HepG2 (cell line): ENCODE data around the gene ALS2. TPM values are rescaled to one million over a fixed set of nuclear protein-coding genes. Genes with fewer than 3 reads are reported as not detected.

Experiments
- ATAC-seq: fragments of 200-7000 bp; cut with Tn5 transposase; 3 replicates; pipeline ENCODE4 v1.9.1; 2020; ENCODE audit warnings: mild to moderate bottlenecking, moderate library complexity
- BruUV-seq: library from RNA; stranded (reverse); fragments of 400-500 nt; replicated peaks from 2 replicates; lab custom pipeline; 2021; lab: Mats Ljungman, UMichigan
- CTCF ChIA-PET: fragments of 300-600 bp; formaldehyde crosslinking; extraction: SDS; loops from one replicate; lab custom pipeline; 2021; ENCODE audit warnings: low total read pairs, inconsistent platforms, low intra/inter-chr PET ratio; lab: Yijun Ruan, JAX
- POLR2A ChIA-PET: fragments of 350-600 bp; sonication (Branson Sonifier 250); formaldehyde crosslinking; loops from one replicate; lab custom pipeline; 2020; ENCODE audit warnings: antibody characterized with exemption, inconsistent platforms; lab: Yijun Ruan, JAX
- DNase-seq: peaks from one replicate; pipeline ENCODE4 v3.0.0-alpha.2; 2015; ENCODE audit warnings: low spot score
- FAIRE-seq: peaks from 3 replicates; lab custom pipeline; 2011; peaks lifted over from hg19 to GRCh38; lab: Jason Lieb, UNC
- H2AFZ ChIP-seq: one replicate; pipeline ENCODE4 v1.6.1; 2011; ENCODE audit warnings: low read length, inconsistent platforms
- H3K27ac ChIP-seq: fragments of 300-600 bp; 3 replicates; pipeline ENCODE4 v1.8.0; 2011; ENCODE audit warnings: mixed run types, mild to moderate bottlenecking, mixed read lengths, low read length, inconsistent platforms; ENCODE audit not compliant: insufficient read depth; ENCODE audit errors: extremely low read length
- H3K27me3 ChIP-seq, 2 experiments: fragments of 200-600 bp in 1 of 2; 2 replicates in 1 of 2; 3 replicates in 1 of 2; pipeline versions ENCODE4 v1.6.0 to v1.8.0; 2011; ENCODE audit warnings: low read length in 2 of 2, mild to moderate bottlenecking in 2 of 2, moderate library complexity in 2 of 2, inconsistent platforms in 1 of 2; ENCODE audit not compliant: insufficient read depth in 2 of 2, control insufficient read depth in 1 of 2
- H3K36me3 ChIP-seq, 2 experiments: fragments of 200-600 bp in 1 of 2; replicated peaks in 1 of 2; 2 replicates in 1 of 2; 3 replicates in 1 of 2; pipeline versions ENCODE4 v1.5.1 to v1.8.0; 2011; ENCODE audit warnings: low read length in 2 of 2, inconsistent platforms in 1 of 2; ENCODE audit not compliant: insufficient read depth in 2 of 2, control insufficient read depth in 1 of 2
- H3K4me1 ChIP-seq: 2 replicates; pipeline ENCODE4 v1.5.1; 2012; ENCODE audit warnings: low read length, inconsistent platforms; ENCODE audit not compliant: insufficient read depth
- H3K4me2 ChIP-seq: 2 replicates; pipeline ENCODE4 v1.6.0; 2011; ENCODE audit warnings: low read depth, low read length, inconsistent platforms
- H3K4me3 ChIP-seq, 3 experiments: fragments of 200-600 bp in 1 of 3; sonication (generic), shearing (Covaris generic) in 1 of 3; replicated peaks in 1 of 3; 2 replicates each; pipeline ENCODE4 v1.5.1; 2011 to 2016; ENCODE audit warnings: low read length in 3 of 3, inconsistent platforms in 2 of 3, low read depth in 2 of 3, mild to moderate bottlenecking in 2 of 3, control low read depth in 1 of 3, mixed read lengths in 1 of 3; ENCODE audit not compliant: insufficient read depth in 1 of 3
- H3K79me2 ChIP-seq: one replicate; pipeline ENCODE4 v1.6.1; 2011; ENCODE audit warnings: low read length, inconsistent platforms; ENCODE audit not compliant: insufficient read depth
- H3K9ac ChIP-seq: 2 replicates; pipeline ENCODE4 v1.6.0; 2011; ENCODE audit warnings: mild to moderate bottlenecking, low read depth, low read length, inconsistent platforms; ENCODE audit not compliant: insufficient read depth
- H3K9me3 ChIP-seq: 2 replicates; pipeline ENCODE4 v1.5.1; 2012; ENCODE audit warnings: mild to moderate bottlenecking, low read length
- H4K20me1 ChIP-seq: 2 replicates; pipeline ENCODE4 v1.6.0; 2011; ENCODE audit warnings: inconsistent platforms, mild to moderate bottlenecking, low read length, moderate library complexity; ENCODE audit not compliant: insufficient read depth
- ARNT ChIP-seq: fragments of 450-650 bp; IDR thresholded peaks from 2 replicates; pipeline ENCODE4 v1.6.1; 2017
- CHD2 ChIP-seq: IDR thresholded peaks from 2 replicates; pipeline ENCODE4 v1.6.1; 2011; ENCODE audit warnings: low read depth, low read length, improper control_type of control experiment
- E2F2 ChIP-seq: sonication (generic); formaldehyde crosslinking; IDR thresholded peaks from 2 replicates; pipeline ENCODE4 v1.4.0; 2020; ENCODE audit warnings: missing genetic modification reagents, borderline replicate concordance
- ISX ChIP-seq: sonication (generic); formaldehyde crosslinking; conservative IDR thresholded peaks from 2 replicates; pipeline ENCODE4 v1.5.0; 2020; ENCODE audit warnings: missing genetic modification reagents
- KDM3A ChIP-seq: IDR thresholded peaks from 2 replicates; pipeline ENCODE4 v1.6.1; 2018; ENCODE audit warnings: low read depth, missing compliant biosample characterization
- KLF15 ChIP-seq: sonication (generic); formaldehyde crosslinking; IDR thresholded peaks from 2 replicates; pipeline ENCODE4 v1.8.1; 2023; ENCODE audit warnings: borderline replicate concordance, mild to moderate bottlenecking, inconsistent platforms, missing genetic modification reagents, mixed read lengths
- NR0B2 ChIP-seq: sonication (generic); formaldehyde crosslinking; IDR thresholded peaks from 2 replicates; pipeline ENCODE4 v1.4.0; 2020; ENCODE audit warnings: mild to moderate bottlenecking, missing genetic modification reagents
- PPARG ChIP-seq: conservative IDR thresholded peaks from 2 replicates; pipeline ENCODE4 v1.6.1; 2016; ENCODE audit warnings: missing biosample characterization, missing genetic modification reagents
- RBM22 ChIP-seq: fragments of 200-400 bp; formaldehyde crosslinking; optimal IDR thresholded peaks from 2 replicates; pipeline ENCODE3; 2017; ENCODE audit warnings: mild to moderate bottlenecking, low read length, moderate library complexity
- RBM39 ChIP-seq: fragments of 200-400 bp; formaldehyde crosslinking; IDR thresholded peaks from one replicate; pipeline ENCODE4 v1.6.1; 2018; ENCODE audit warnings: antibody characterized with exemption, mild to moderate bottlenecking, low read depth, low read length; ENCODE audit not compliant: poor library complexity, severe bottlenecking
- TAF15 ChIP-seq: fragments of 200-400 bp; formaldehyde crosslinking; IDR thresholded peaks from one replicate; pipeline ENCODE4 v1.6.1; 2018; ENCODE audit warnings: mild to moderate bottlenecking, low read depth, low read length; ENCODE audit not compliant: poor library complexity, severe bottlenecking
- TGIF2 ChIP-seq: IDR thresholded peaks from 2 replicates; pipeline ENCODE4 v1.6.1; 2016; ENCODE audit warnings: control low read depth, missing compliant biosample characterization
- THRA ChIP-seq: sonication (generic); formaldehyde crosslinking; IDR thresholded peaks from 2 replicates; pipeline ENCODE4 v1.4.0; 2020; ENCODE audit warnings: missing genetic modification reagents, borderline replicate concordance
- ZNF652 ChIP-seq: IDR thresholded peaks from 2 replicates; pipeline ENCODE4 v1.6.1; 2016; ENCODE audit warnings: low read depth, borderline replicate concordance
- ZNF841 ChIP-seq: sonication (generic); formaldehyde crosslinking; IDR thresholded peaks from 2 replicates; pipeline ENCODE4 v1.8.1; 2023; ENCODE audit warnings: missing genetic modification reagents, borderline replicate concordance
- WGBS: methylation state at CpG from one replicate; pipeline ENCODE4 v1.1.6; 2017; ENCODE audit warnings: low lambda C conversion rate; 5-methylcytosine and 5-hydroxymethylcytosine counted together
- in situ Hi-C: cut with HindIII; loops from 2 replicates; pipeline ENCODE4 v1.10.0; 2017; ENCODE audit warnings: low pct_unique_long_range_greater_than_20kb; ENCODE audit not compliant: extremely low pct_ligation_motif_present
- intact Hi-C: fragments of 100-400 bp; cut with micrococcal nuclease; formaldehyde crosslinking; loops from one replicate; pipeline ENCODE4 v1.10.0; 2022; ENCODE audit not compliant: unreplicated experiment
- polyA plus RNA-seq, 8 experiments: library from polyadenylated mRNA; depleted of rRNA in 3 of 8; stranded (reverse) in 7 of 8; unstranded in 1 of 8; fragments of >200 nt; fragmentation: Illumina TruSeq in 4 of 8; extraction: Trizol in 4 of 8; gene quantifications; 2 replicates each; pipeline versions ENCODE4 v1.2.1 to v1.2.3, GENCODE V29; 2011 to 2016; ENCODE audit warnings: low read depth in 4 of 8, missing spikeins in 1 of 8, mixed read lengths in 1 of 8; ENCODE audit not compliant: insufficient read depth in 1 of 8
- total RNA-seq, 5 experiments: library from RNA; depleted of rRNA; stranded (reverse); fragments of >200 nt; fragmentation: Illumina TruSeq; extraction: Trizol; gene quantifications; 2 replicates each; pipeline ENCODE4 v1.2.3, GENCODE V29; 2016; ENCODE audit warnings: low read depth in 1 of 5

ALS2 gene
- total and polyA plus RNA-seq, 2 of the 13 experiments (the other 11 are each of a cell fraction or from before 2014, with no cell fraction given): 12.7 to 19.3 TPM

- intact Hi-C loops: no loop called here
- BruUV-seq: no TSS peak
- Histone ChIP-seq H3K9ac (no peak overlapping the region), H3K4me2 (no peak overlapping the region), H3K27me3 (no peaks in the 10 kb centered on the region), H2AFZ (no peak overlapping the region), H3K36me3 (peaks cover 6 to 21% of the 10 kb centered on the region in 2 experiments; a peak in 3 of 5 replicates), H3K27ac (no peak overlapping the region), H3K4me3 (no peak overlapping the region), H4K20me1 (no peaks in the 10 kb centered on the region), H3K9me3 (no peaks in the 10 kb centered on the region), H3K79me2 (no peaks in the 10 kb centered on the region), H3K4me1 (no peaks in the 10 kb centered on the region)
- ATAC-seq (no peak), FAIRE-seq (no peak), DNase-seq (no peak)
- POLR2A ChIA-PET: no interaction called here
- in situ Hi-C loops: no loop called here
- TF ChIP-seq KLF15 (CRISPR knock-in tag): no peak
- TF ChIP-seq NR0B2 (CRISPR knock-in tag): no peak
- no peak for TF ChIP-seq CHD2
- no peak for TF ChIP-seq ZNF841
- TF ChIP-seq THRA (CRISPR knock-in tag): no peak
- no peak for TF ChIP-seq RBM39
- TF ChIP-seq RBM22: no peak
- TF ChIP-seq TAF15: no peak
- TF ChIP-seq E2F2 (CRISPR knock-in tag): no peak
- no peak for TF ChIP-seq TGIF2 (CRISPR knock-in tag)
- TF ChIP-seq ARNT: no peak
- TF ChIP-seq PPARG (CRISPR knock-in tag): no peak
- no peak for TF ChIP-seq KDM3A (CRISPR knock-in tag)
- no peak for TF ChIP-seq ISX (CRISPR knock-in tag)
- no peak for TF ChIP-seq ZNF652 (CRISPR knock-in tag)
- CTCF ChIA-PET: no interaction called here
- 90% methylated on average over 3 of the region's 3 CpGs for WGBS
Measured at GRCh38 chr2:201707753-201708152, 73.0 kb downstream of the ALS2 start.
